ENCODE data around the gene SALL2. TPM values are rescaled to one million over a fixed set of nuclear protein-coding genes. Genes with fewer than 3 reads are reported as not detected.

Gene SALL2
- total and polyA plus RNA-seq, 2 of the 8 experiments (the other 6 are each of a cell fraction or from before 2014, with no cell fraction given), result 310 to 360 TPM

DNA sequence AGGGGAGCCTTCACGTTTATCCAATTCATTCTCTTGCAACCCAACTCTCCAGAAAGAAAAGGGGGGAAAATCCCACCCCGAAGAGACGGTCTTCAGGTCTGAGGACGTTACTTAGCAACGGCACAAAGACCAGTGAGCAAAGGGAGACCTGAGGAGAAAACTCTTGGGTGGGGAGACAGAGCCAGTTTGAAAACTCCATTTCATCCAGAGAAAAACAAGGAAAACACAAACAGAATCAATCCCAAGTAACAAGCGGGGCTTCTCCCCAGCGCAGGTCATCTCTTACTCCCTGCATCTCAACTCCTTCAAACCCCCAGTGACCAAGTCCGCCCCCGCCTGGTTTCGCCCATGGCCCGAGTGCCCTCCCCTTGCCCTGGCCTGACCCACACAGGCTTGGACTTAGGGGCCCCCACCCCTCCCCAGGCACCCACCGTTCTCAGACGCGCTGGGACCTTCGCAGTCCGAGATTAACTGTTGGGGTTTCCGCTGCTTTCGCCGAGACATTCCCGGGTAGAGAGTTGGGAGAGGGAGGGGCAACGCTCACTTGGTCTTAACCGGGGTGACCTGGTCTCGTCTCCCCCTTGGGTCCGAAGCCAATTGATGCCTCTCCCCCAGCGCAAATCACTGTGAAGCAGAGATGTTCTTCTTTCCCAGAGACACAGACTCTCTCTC lies 10.4 kb upstream of the SALL2 start (continued):
- TF ChIP-seq RBBP5 (IDR thresholded peaks at IDR 0.05; ENCODE audit: borderline replicate concordance, low read depth, low read length) (peak; percentile 64; the same call in 1 of the 2 replicates), SP2 (IDR thresholded peaks at IDR 0.05; ENCODE audit: low read length) (no peak), SIRT6 (IDR thresholded peaks at IDR 0.05; ENCODE audit: low read length) (no peak), CTBP2 (IDR thresholded peaks at IDR 0.05; ENCODE audit: borderline replicate concordance, insufficient read depth, insufficient read length, low read length) (no peak), JUN (IDR thresholded peaks at IDR 0.05; ENCODE audit: low read depth, low read length) (no peak), TEAD4 (IDR thresholded peaks at IDR 0.05; ENCODE audit: low read depth, low read length) (peak; percentile 59; the same call in 1 of the 2 replicates), SIX5 (IDR thresholded peaks at IDR 0.05; ENCODE audit: low read depth, low read length) (no peak), ASH2L (IDR thresholded peaks at IDR 0.05; ENCODE audit: low read length) (peak; percentile 26), CHD2 (IDR thresholded peaks at IDR 0.05; ENCODE audit: low read length) (no peak), KDM1A (IDR thresholded peaks at IDR 0.05; ENCODE audit: borderline replicate concordance, low read length) (no peak), EGR1 (IDR thresholded peaks at IDR 0.05; ENCODE audit: borderline replicate concordance, low read depth, low read length) (peak; percentile 62; the same call in 1 of the 2 replicates), CEBPB (IDR thresholded peaks at IDR 0.05; ENCODE audit: low read depth, low read length) (no peak), TBP (IDR thresholded peaks at IDR 0.05; ENCODE audit: low read depth, low read length) (peak; percentile 73), FOSL1 (IDR thresholded peaks at IDR 0.05; ENCODE audit: insufficient read depth, low read depth, low read length) (no peak), JUND (IDR thresholded peaks at IDR 0.05; ENCODE audit: low read length) (no peak), POLR2AphosphoS5 (IDR thresholded peaks at IDR 0.05; ENCODE audit: low read depth, low read length) (peak; percentile 57), HDAC2 (IDR thresholded peaks at IDR 0.05; ENCODE audit: borderline replicate concordance in 1 of 2, low read depth in 2 of 2, low read length in 2 of 2) (no peak; a peak in 1 of 4 replicates), SAP30 (IDR thresholded peaks at IDR 0.05; ENCODE audit: insufficient read depth, insufficient replicate concordance, low read length) (peak; percentile 19)
- TF ChIP-seq, protein P1, sequence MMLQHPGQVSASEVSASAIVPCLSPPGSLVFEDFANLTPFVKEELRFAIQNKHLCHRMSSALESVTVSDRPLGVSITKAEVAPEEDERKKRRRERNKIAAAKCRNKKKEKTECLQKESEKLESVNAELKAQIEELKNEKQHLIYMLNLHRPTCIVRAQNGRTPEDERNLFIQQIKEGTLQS (IDR thresholded peaks at IDR 0.05; ENCODE audit: insufficient read depth, low read depth, low read length), result no peak
- TF ChIP-seq, protein P2, sequence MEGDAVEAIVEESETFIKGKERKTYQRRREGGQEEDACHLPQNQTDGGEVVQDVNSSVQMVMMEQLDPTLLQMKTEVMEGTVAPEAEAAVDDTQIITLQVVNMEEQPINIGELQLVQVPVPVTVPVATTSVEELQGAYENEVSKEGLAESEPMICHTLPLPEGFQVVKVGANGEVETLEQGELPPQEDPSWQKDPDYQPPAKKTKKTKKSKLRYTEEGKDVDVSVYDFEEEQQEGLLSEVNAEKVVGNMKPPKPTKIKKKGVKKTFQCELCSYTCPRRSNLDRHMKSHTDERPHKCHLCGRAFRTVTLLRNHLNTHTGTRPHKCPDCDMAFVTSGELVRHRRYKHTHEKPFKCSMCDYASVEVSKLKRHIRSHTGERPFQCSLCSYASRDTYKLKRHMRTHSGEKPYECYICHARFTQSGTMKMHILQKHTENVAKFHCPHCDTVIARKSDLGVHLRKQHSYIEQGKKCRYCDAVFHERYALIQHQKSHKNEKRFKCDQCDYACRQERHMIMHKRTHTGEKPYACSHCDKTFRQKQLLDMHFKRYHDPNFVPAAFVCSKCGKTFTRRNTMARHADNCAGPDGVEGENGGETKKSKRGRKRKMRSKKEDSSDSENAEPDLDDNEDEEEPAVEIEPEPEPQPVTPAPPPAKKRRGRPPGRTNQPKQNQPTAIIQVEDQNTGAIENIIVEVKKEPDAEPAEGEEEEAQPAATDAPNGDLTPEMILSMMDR (IDR thresholded peaks at IDR 0.05; ENCODE audit: control extremely low read depth in 1 of 3, insufficient read depth in 1 of 3, low read depth in 1 of 3, low read length in 3 of 3), result no peak
